Keratinocyte (primary cell): ENCODE measurements around the gene NET1. TPM values are rescaled to one million over a fixed set of nuclear protein-coding genes. Genes with fewer than 3 reads are reported as not detected.

Experiments
- DNase-seq: peaks from one replicate; pipeline ENCODE4 v3.0.0-alpha.2; 2011; ENCODE audit warnings: low read depth, missing footprints, low spot score
- FAIRE-seq: peaks from 2 replicates; lab custom pipeline; 2011; peaks lifted over from hg19 to GRCh38; lab: Jason Lieb, UNC
- H2AFZ ChIP-seq: 2 replicates; pipeline ENCODE4 v1.6.0; 2012; ENCODE audit warnings: low read length, control low read depth, inconsistent platforms; ENCODE audit not compliant: control insufficient read depth
- H3K27ac ChIP-seq: 2 replicates; pipeline ENCODE4 v1.5.1; 2011; ENCODE audit warnings: low read length; ENCODE audit not compliant: control insufficient read depth, insufficient read depth
- H3K27me3 ChIP-seq: 3 replicates; pipeline ENCODE4 v1.6.0; 2011; ENCODE audit warnings: low read length; ENCODE audit not compliant: control insufficient read depth, insufficient read depth; ENCODE audit errors: extremely low read depth
- H3K36me3 ChIP-seq, 2 experiments: 2 replicates in 1 of 2; 3 replicates in 1 of 2; pipeline ENCODE4 v1.5.1; 2011; ENCODE audit warnings: low read length in 2 of 2, mild to moderate bottlenecking in 1 of 2; ENCODE audit not compliant: control insufficient read depth in 2 of 2, insufficient read depth in 2 of 2; ENCODE audit errors: extremely low read depth in 1 of 2
- H3K4me1 ChIP-seq: 3 replicates; pipeline ENCODE4 v1.5.1; 2011; ENCODE audit warnings: low read length; ENCODE audit not compliant: control insufficient read depth, insufficient read depth; ENCODE audit errors: extremely low read depth
- H3K4me2 ChIP-seq: 3 replicates; pipeline ENCODE4 v1.6.0; 2011; ENCODE audit warnings: low read depth, low read length; ENCODE audit not compliant: control insufficient read depth, insufficient read depth; ENCODE audit errors: extremely low read depth
- H3K4me3 ChIP-seq, 3 experiments: fragments of 200-600 bp in 1 of 3; sonication (generic) in 1 of 3; 2 replicates in 2 of 3; 3 replicates in 1 of 3; pipeline ENCODE4 v1.5.1; 2011 to 2016; ENCODE audit warnings: low read length in 3 of 3, mild to moderate bottlenecking in 3 of 3, control low read depth in 2 of 3, inconsistent platforms in 1 of 3, low read depth in 1 of 3, mixed read lengths in 1 of 3, mixed run types in 1 of 3, moderate library complexity in 1 of 3; ENCODE audit not compliant: control insufficient read depth in 2 of 3, insufficient read depth in 2 of 3; ENCODE audit errors: extremely low read depth in 1 of 3
- H3K79me2 ChIP-seq: 2 replicates; pipeline ENCODE4 v1.6.0; 2012; ENCODE audit warnings: low read length; ENCODE audit not compliant: control insufficient read depth, insufficient read depth
- H3K9ac ChIP-seq: 3 replicates; pipeline ENCODE4 v1.6.0; 2011; ENCODE audit warnings: low read length; ENCODE audit not compliant: control insufficient read depth, insufficient read depth; ENCODE audit errors: extremely low read depth
- H3K9me1 ChIP-seq: 3 replicates; pipeline ENCODE4 v1.6.0; 2011; ENCODE audit warnings: low read length; ENCODE audit not compliant: control insufficient read depth, insufficient read depth; ENCODE audit errors: extremely low read depth
- H3K9me3 ChIP-seq: 2 replicates; pipeline ENCODE4 v1.5.1; 2012; ENCODE audit warnings: low read depth, low read length; ENCODE audit not compliant: control insufficient read depth
- H4K20me1 ChIP-seq: 3 replicates; pipeline ENCODE4 v1.6.0; 2011; ENCODE audit warnings: low read length; ENCODE audit not compliant: control insufficient read depth, insufficient read depth; ENCODE audit errors: extremely low read depth
- EZH2 ChIP-seq: IDR thresholded peaks from one replicate; pipeline ENCODE4 v1.6.1; 2012; ENCODE audit warnings: inconsistent platforms, mild to moderate bottlenecking, low read length, moderate library complexity
- dilution Hi-C: fragments of 300-500 bp; cut with MboI; formaldehyde crosslinking; loops from one replicate; pipeline ENCODE4 v1.7.0; 2020; ENCODE audit warnings: low sequenced_read_pairs; ENCODE audit not compliant: extremely low pct_ligation_motif_present
- polyA plus RNA-seq, 5 experiments: library from polyadenylated mRNA; depleted of rRNA in 3 of 5; stranded (reverse) in 3 of 5; stranded (forward) in 1 of 5; unstranded in 1 of 5; fragments of >200 nt; gene quantifications; 1 replicate in 1 of 5; 2 replicates in 3 of 5; 3 replicates in 1 of 5; pipeline versions ENCODE4 v1.2.1 to v1.2.3, GENCODE V29; 2011 to 2012; ENCODE audit warnings: missing spikeins in 2 of 5, low read depth in 1 of 5, low replicate concordance in 1 of 5
- TF ChIP-seq, protein P1 (sequence below), 3 experiments: IDR thresholded peaks in 1 of 3; conservative IDR thresholded peaks in 1 of 3; optimal IDR thresholded peaks in 1 of 3; 2 replicates in 2 of 3; 3 replicates in 1 of 3; pipeline versions ENCODE3 to v1.5.1; 2011; ENCODE audit warnings: low read length in 3 of 3, mild to moderate bottlenecking in 3 of 3, moderate library complexity in 2 of 3, control low read depth in 1 of 3, inconsistent platforms in 1 of 3; ENCODE audit not compliant: insufficient read depth in 2 of 3; ENCODE audit errors: extremely low read depth in 1 of 3

Gene NET1
- polyA plus RNA-seq, 1 donor (not counting 4 experiments of a cell fraction or from before 2014, with no cell fraction given): 214 TPM

DNA sequence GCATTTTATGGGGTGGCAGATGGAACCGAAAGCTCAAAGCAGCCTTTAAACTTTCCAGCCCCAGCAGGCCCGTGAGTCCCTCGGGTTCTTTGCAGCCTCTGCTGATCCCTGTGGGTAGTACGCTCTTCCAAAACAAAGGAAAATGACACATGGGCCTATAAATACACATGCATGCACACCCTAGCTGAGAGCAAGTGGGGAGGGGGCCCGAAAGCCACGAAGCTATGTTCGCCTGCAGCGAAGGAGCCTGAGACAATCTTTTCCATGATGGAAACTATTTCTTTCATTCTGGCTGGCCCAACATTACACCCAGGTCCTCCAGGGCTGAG, 54.8 kb downstream of the NET1 start:
- H3K9me1 ChIP-seq: no peaks in the 10 kb centered on the region
- peaks cover 8% of the 10 kb centered on the region for H3K9me3 ChIP-seq
- H4K20me1 ChIP-seq: no peaks in the 10 kb centered on the region
- no peaks in the 10 kb centered on the region for H3K36me3 ChIP-seq
- H3K4me2 ChIP-seq: peak overlapping the region; percentile 82
- dilution Hi-C loops: no loop called here
- no peak overlapping the region for H2AFZ ChIP-seq
- H3K79me2 ChIP-seq: no peaks in the 10 kb centered on the region
- H3K27me3 ChIP-seq: no peaks in the 10 kb centered on the region
- DNase-seq (no peak), FAIRE-seq (peak; percentile 64)
- peaks cover 31% of the 10 kb centered on the region for H3K4me1 ChIP-seq
- H3K27ac ChIP-seq: peak overlapping the region; percentile 69
- no peak overlapping the region for H3K4me3 ChIP-seq
- H3K9ac ChIP-seq: peak overlapping the region; percentile 82
- TF ChIP-seq, protein P1, sequence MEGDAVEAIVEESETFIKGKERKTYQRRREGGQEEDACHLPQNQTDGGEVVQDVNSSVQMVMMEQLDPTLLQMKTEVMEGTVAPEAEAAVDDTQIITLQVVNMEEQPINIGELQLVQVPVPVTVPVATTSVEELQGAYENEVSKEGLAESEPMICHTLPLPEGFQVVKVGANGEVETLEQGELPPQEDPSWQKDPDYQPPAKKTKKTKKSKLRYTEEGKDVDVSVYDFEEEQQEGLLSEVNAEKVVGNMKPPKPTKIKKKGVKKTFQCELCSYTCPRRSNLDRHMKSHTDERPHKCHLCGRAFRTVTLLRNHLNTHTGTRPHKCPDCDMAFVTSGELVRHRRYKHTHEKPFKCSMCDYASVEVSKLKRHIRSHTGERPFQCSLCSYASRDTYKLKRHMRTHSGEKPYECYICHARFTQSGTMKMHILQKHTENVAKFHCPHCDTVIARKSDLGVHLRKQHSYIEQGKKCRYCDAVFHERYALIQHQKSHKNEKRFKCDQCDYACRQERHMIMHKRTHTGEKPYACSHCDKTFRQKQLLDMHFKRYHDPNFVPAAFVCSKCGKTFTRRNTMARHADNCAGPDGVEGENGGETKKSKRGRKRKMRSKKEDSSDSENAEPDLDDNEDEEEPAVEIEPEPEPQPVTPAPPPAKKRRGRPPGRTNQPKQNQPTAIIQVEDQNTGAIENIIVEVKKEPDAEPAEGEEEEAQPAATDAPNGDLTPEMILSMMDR (optimal IDR thresholded peaks at IDR 0.05 in 1 of 3, IDR thresholded peaks at IDR 0.05 in 1 of 3, conservative IDR thresholded peaks at IDR 0.05 in 1 of 3; ENCODE audit: extremely low read depth in 1 of 3, insufficient read depth in 2 of 3, low read length in 3 of 3): no peak
- no peak for TF ChIP-seq EZH2

DNA sequence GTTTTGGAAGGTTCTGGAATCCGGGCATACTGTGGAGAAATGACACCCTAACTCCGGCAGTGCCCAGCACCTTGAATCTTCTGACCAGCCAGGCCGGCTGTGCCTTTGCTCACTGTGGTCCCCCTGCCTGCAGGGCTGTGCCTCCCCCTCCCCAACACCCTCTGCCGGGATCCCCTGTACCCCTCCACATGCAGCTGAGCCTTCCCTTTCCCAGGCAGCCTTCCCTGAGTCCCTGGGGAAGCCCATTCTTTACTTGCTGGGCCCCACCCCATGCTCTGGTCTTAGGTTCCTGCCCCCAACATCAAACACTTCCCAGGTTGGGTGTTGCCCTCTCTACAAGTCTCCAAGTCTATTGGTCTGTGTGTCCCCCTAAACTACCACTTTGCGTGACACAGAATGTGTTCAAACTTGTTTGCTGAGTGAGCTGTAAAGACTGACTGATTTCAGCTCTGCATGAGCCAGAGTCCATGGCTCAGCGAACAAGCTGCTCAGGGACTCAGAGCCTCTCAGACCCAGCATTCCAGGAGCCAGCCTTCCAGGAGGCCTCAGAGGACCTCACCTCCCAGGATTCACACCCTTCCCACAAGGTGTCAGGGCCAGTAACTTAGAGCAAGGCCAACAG, 55.4 kb downstream of the NET1 start:
- no peaks in the 10 kb centered on the region for H3K79me2 ChIP-seq
- H3K4me3 ChIP-seq: no peak overlapping the region
- no peaks in the 10 kb centered on the region for H3K9me1 ChIP-seq
- no peaks in the 10 kb centered on the region for H4K20me1 ChIP-seq
- H3K36me3 ChIP-seq: no peaks in the 10 kb centered on the region
- no peak for DNase-seq
- peak overlapping the region; percentile 69 for H3K27ac ChIP-seq
- H3K4me2 ChIP-seq: peak overlapping the region; percentile 82
- TF ChIP-seq, protein P1 (optimal IDR thresholded peaks at IDR 0.05 in 1 of 3, IDR thresholded peaks at IDR 0.05 in 1 of 3, conservative IDR thresholded peaks at IDR 0.05 in 1 of 3; ENCODE audit: extremely low read depth in 1 of 3, insufficient read depth in 2 of 3, low read length in 3 of 3): no peak
- TF ChIP-seq EZH2: no peak
- no peak overlapping the region for H2AFZ ChIP-seq
- dilution Hi-C loops: no loop called here
- H3K9ac ChIP-seq: peak overlapping the region; percentile 82
- peaks cover 8% of the 10 kb centered on the region for H3K9me3 ChIP-seq
- no peaks in the 10 kb centered on the region for H3K27me3 ChIP-seq
- H3K4me1 ChIP-seq: peaks cover 31% of the 10 kb centered on the region
- peak; percentile 84 for FAIRE-seq
